Measurements from ENCODE around the gene SLC41A2. TPM values are rescaled to one million over a fixed set of nuclear protein-coding genes. Genes with fewer than 3 reads are reported as not detected.
"Not testable (repeated sequence)": the region's sequence is repeated elsewhere in the genome, so short reads cannot be mapped to it uniquely, and the experiment has no call there.

SLC41A2 gene
- total RNA-seq, 1 experiment from 2014 or later: 48.1 TPM

GRCh38 chr12:104953323-104953722 is 4.8 kb downstream of the SLC41A2 start:
- CTCF ChIA-PET: interaction anchor here (0.6 to 2.2 kb wide), 5 partner anchors 20 to 676 kb away, joined by 3 to 11 read pairs (median 3); no protein-coding TSS in a partner anchor
- BruUV-seq (replicated peaks): no TSS peak
- peak overlapping the region; percentile 55 for H3K4me3 Mint-ChIP-seq (ENCODE audit: low read depth, unreplicated experiment)
- H3K4me1 Mint-ChIP-seq (ENCODE audit: low read depth, unreplicated experiment): peaks cover 48% of the 10 kb centered on the region
- H3K36me3 Mint-ChIP-seq (ENCODE audit: insufficient read depth, unreplicated experiment): peaks cover 15% of the 10 kb centered on the region
- intact Hi-C loops (cut with micrococcal nuclease; ENCODE audit: unreplicated experiment): loop anchor here (5.0 to 10.0 kb wide), 3 partner anchors 66 to 669 kb away; no protein-coding TSS in a partner anchor
- TF ChIP-seq CTCF (IDR thresholded peaks at IDR 0.05; ENCODE audit: unreplicated experiment): no peak
- DNase-seq: peak; percentile 28
- H3K27me3 Mint-ChIP-seq (ENCODE audit: unreplicated experiment): no peaks in the 10 kb centered on the region
- no peaks in the 10 kb centered on the region for H3K9me3 Mint-ChIP-seq (ENCODE audit: low read depth, unreplicated experiment)
- H3K27ac Mint-ChIP-seq (ENCODE audit: unreplicated experiment): peak overlapping the region; percentile 82

- CTCF ChIA-PET: interaction anchor here (0.6 to 2.2 kb wide), 6 partner anchors 20 to 676 kb away, joined by 3 to 11 read pairs (median 3); no protein-coding TSS in a partner anchor
- no peaks in the 10 kb centered on the region for H3K27me3 Mint-ChIP-seq (ENCODE audit: unreplicated experiment)
- H3K9me3 Mint-ChIP-seq (ENCODE audit: low read depth, unreplicated experiment): no peaks in the 10 kb centered on the region
- peaks cover 48% of the 10 kb centered on the region for H3K4me1 Mint-ChIP-seq (ENCODE audit: low read depth, unreplicated experiment)
- H3K27ac Mint-ChIP-seq (ENCODE audit: unreplicated experiment): peak overlapping the region; percentile 82
- DNase-seq: peak; percentile 42
- no peak for TF ChIP-seq CTCF (IDR thresholded peaks at IDR 0.05; ENCODE audit: unreplicated experiment)
- peak overlapping the region; percentile 55 for H3K4me3 Mint-ChIP-seq (ENCODE audit: low read depth, unreplicated experiment)
- BruUV-seq (replicated peaks): no TSS peak
- intact Hi-C loops (cut with micrococcal nuclease; ENCODE audit: unreplicated experiment): loop anchor here (5.0 to 10.0 kb wide), 3 partner anchors 66 to 668 kb away; no protein-coding TSS in a partner anchor
- peaks cover 10% of the 10 kb centered on the region for H3K36me3 Mint-ChIP-seq (ENCODE audit: insufficient read depth, unreplicated experiment)
Measured at GRCh38 chr12:104952816-104953215, 5.3 kb downstream of the SLC41A2 start.

- CTCF ChIA-PET: interaction anchor here (0.6 to 2.2 kb wide), 2 partner anchors 109 to 570 kb away, joined by 3 to 11 read pairs; no protein-coding TSS in a partner anchor
- peaks cover 1% of the 10 kb centered on the region for H3K36me3 Mint-ChIP-seq (ENCODE audit: insufficient read depth, unreplicated experiment)
- peak overlapping the region; percentile 82 for H3K27ac Mint-ChIP-seq (ENCODE audit: unreplicated experiment)
- no peaks in the 10 kb centered on the region for H3K9me3 Mint-ChIP-seq (ENCODE audit: low read depth, unreplicated experiment)
- no peak for DNase-seq
- intact Hi-C loops (cut with micrococcal nuclease; ENCODE audit: unreplicated experiment): loop anchor here (5.0 to 10.0 kb wide), 3 partner anchors 65 to 667 kb away; no protein-coding TSS in a partner anchor
- H3K27me3 Mint-ChIP-seq (ENCODE audit: unreplicated experiment): no peaks in the 10 kb centered on the region
- peak overlapping the region; percentile 55 for H3K4me3 Mint-ChIP-seq (ENCODE audit: low read depth, unreplicated experiment)
- H3K4me1 Mint-ChIP-seq (ENCODE audit: low read depth, unreplicated experiment): peaks cover 48% of the 10 kb centered on the region
- TF ChIP-seq CTCF (IDR thresholded peaks at IDR 0.05; ENCODE audit: unreplicated experiment): no peak
- no TSS peak for BruUV-seq (replicated peaks)
Measured at GRCh38 chr12:104951759-104952509, 6.2 kb downstream of the SLC41A2 start.

- DNase-seq; BruUV-seq (replicated peaks); H3K36me3 Mint-ChIP-seq (ENCODE audit: insufficient read depth, unreplicated experiment); H3K9me3 Mint-ChIP-seq (ENCODE audit: low read depth, unreplicated experiment); CTCF ChIA-PET; H3K27me3 Mint-ChIP-seq (ENCODE audit: unreplicated experiment); intact Hi-C loops (cut with micrococcal nuclease; ENCODE audit: unreplicated experiment); H3K4me3 Mint-ChIP-seq (ENCODE audit: low read depth, unreplicated experiment); H3K27ac Mint-ChIP-seq (ENCODE audit: unreplicated experiment): not testable (repeated sequence)
- peaks cover 31% of the 10 kb centered on the region for H3K4me1 Mint-ChIP-seq (ENCODE audit: low read depth, unreplicated experiment)
Measured at GRCh38 chr12:104948716-104949115, 9.4 kb downstream of the SLC41A2 start.
